HG02571 (cell line): ENCODE data around the gene HDAC9.

Experiments used
- ATAC-seq: cut with Tn5 transposase; IDR thresholded peaks from one replicate; pipeline ENCODE4 v1.9.1; 2021; ENCODE audit warnings: mild to moderate bottlenecking, moderate library complexity; ENCODE audit not compliant: unreplicated experiment

HDAC9 gene

GRCh38 chr7:18771834-18772566, 276.5 kb downstream of the HDAC9 start:
- ATAC-seq = no peak

GRCh38 chr7:18772567-18772965, 277.0 kb downstream of the HDAC9 start:
- no peak for ATAC-seq

GRCh38 chr7:18777314-18777713, 281.8 kb downstream of the HDAC9 start:
- ATAC-seq = no peak

- ATAC-seq = no peak
These were observed 283.0 kb downstream of the HDAC9 start for GRCh38 chr7:18778594-18778993.

GRCh38 chr7:18780266-18780665, 284.7 kb downstream of the HDAC9 start:
- no peak for ATAC-seq

- no peak for ATAC-seq
These were observed 285.4 kb downstream of the HDAC9 start for GRCh38 chr7:18780938-18781337.

GRCh38 chr7:18786196-18786727, 290.7 kb downstream of the HDAC9 start:
- no peak for ATAC-seq

- ATAC-seq = no peak
These were observed 291.2 kb downstream of the HDAC9 start for GRCh38 chr7:18786796-18787195.

DNA sequence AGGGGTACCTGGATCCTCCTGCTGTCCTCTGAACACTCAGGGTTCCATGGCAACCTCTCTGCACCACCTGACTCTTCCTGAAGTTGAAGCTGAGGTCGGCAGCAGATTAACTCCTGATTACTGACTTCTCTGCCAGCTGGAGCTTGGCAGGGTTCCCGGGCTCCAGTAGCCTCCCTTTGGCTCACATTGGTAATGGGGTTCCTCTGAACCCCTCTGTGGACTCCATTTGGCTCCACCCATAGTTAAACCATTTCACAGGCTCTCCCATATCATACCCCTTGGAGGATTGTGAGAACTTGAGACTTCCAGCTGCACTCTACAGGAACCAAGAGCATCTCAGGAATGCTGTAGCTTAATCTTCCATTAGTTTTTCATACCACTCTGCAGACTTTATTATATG, 292.5 kb downstream of the HDAC9 start:
- no peak for ATAC-seq

- ATAC-seq = no peak
These were observed 297.5 kb downstream of the HDAC9 start for GRCh38 chr7:18792871-18793595.

DNA sequence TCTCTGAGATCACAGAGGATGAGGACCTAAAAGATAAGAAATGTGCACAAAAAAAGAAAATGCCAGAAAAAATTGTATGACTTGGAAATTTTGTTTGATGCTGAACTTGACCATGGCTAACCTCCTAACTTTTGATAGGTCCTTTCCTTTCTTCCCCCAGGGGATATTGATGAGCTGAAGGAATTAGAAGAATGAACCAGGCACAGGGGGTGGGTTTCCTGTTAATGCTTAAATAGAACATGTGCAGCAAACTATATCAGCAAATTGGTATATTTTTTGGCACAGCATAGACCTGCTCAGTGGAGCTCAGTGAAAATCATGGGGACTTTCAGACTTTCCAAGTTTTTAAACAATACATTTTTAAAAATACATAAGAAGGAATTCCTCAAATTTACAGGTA, 300.7 kb downstream of the HDAC9 start:
- no peak for ATAC-seq

- ATAC-seq = no peak
These were observed 302.7 kb downstream of the HDAC9 start for GRCh38 chr7:18798088-18798906.

GRCh38 chr7:18799899-18800298, 304.4 kb downstream of the HDAC9 start:
- ATAC-seq = no peak

GRCh38 chr7:18803923-18804322, 308.4 kb downstream of the HDAC9 start:
- ATAC-seq = no peak

GRCh38 chr7:18806177-18806576, 310.6 kb downstream of the HDAC9 start:
- no peak for ATAC-seq

- ATAC-seq = no peak
These were observed 312.5 kb downstream of the HDAC9 start for GRCh38 chr7:18808026-18808425.

GRCh38 chr7:18815261-18815960, 319.9 kb downstream of the HDAC9 start:
- no peak for ATAC-seq

DNA sequence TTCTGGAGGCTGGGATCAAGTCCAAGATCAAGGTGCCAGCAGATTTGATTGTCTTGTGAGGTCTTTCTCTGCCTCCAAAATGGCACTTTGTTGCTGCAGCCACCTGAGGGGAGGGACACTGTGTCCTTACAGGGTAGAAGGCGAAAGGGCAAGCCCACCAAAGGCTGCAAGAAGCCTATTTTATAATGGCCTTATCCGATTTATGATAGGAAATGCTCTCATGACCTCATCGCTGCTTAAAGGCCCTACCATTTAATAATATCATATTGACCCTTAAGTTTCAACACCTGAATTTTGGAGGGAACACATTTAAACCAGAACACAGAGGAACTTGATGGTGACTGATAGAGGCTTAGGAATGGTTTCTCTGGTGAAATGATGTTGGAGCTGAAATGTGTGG, 325.4 kb downstream of the HDAC9 start:
- ATAC-seq = no peak

GRCh38 chr7:18821554-18821953, 326.0 kb downstream of the HDAC9 start:
- ATAC-seq = no peak

DNA sequence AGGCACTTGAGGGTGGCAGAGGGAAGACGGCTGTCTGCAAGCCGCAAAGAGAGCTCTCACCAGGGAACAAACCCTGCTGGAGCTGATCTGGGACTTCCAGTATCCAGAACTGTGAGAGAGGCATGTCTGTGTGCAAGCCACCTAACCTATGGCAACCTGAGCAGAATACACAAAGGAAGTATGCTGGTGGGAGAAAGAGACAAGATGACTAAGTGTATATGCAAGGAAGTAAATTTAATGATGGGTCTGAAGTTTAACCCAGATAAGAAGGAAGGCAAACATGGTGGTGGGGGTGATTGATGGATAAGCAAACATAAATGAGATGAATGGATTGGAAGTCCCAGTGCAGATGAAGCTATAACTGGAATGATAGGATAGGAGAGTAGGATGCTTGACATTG, 328.6 kb downstream of the HDAC9 start:
- ATAC-seq = no peak
